HL-60 (cell line): ENCODE data around the gene ANKS3.

Experiments used
- DNase-seq, 2 experiments: peaks; one replicate each; pipeline ENCODE4 v3.0.0-alpha.2; 2010 to 2020; ENCODE audit warnings: low read depth in 1 of 2, low spot score in 1 of 2
- H3K27ac ChIP-seq: fragments of 250-450 bp; sonication (Bioruptor Pico); replicated peaks from 2 replicates; pipeline ENCODE4 v1.5.1; 2020; ENCODE audit warnings: mild to moderate bottlenecking, moderate library complexity
- H3K27me3 ChIP-seq: fragments of 250-450 bp; sonication (Bioruptor Pico); 2 replicates; pipeline ENCODE4 v1.5.1; 2021; ENCODE audit warnings: mild to moderate bottlenecking, moderate library complexity; ENCODE audit not compliant: insufficient read depth, poor library complexity, severe bottlenecking
- H3K4me3 ChIP-seq: replicated peaks from 2 replicates; pipeline ENCODE4 v1.5.1; 2011; ENCODE audit warnings: mild to moderate bottlenecking, control low read depth, low read length; ENCODE audit not compliant: insufficient read depth
- CTCF ChIP-seq: IDR thresholded peaks from one replicate; pipeline ENCODE4 v1.5.1; 2011; ENCODE audit warnings: low read length, control low read depth, inconsistent platforms; ENCODE audit not compliant: insufficient read depth
- GABPA ChIP-seq: IDR thresholded peaks from 2 replicates; pipeline ENCODE4 v1.6.1; 2012; ENCODE audit warnings: low read depth
- POLR2AphosphoS5 ChIP-seq: IDR thresholded peaks from 2 replicates; pipeline ENCODE4 v1.6.1; 2012; ENCODE audit warnings: low read depth
- REST ChIP-seq: IDR thresholded peaks from 2 replicates; pipeline ENCODE4 v1.6.1; 2012; ENCODE audit warnings: low read depth; ENCODE audit not compliant: insufficient replicate concordance
- SPI1 ChIP-seq: IDR thresholded peaks from 2 replicates; pipeline ENCODE4 v1.6.1; 2012; ENCODE audit warnings: low read depth, mild to moderate bottlenecking, borderline replicate concordance

The ANKS3 gene

DNA sequence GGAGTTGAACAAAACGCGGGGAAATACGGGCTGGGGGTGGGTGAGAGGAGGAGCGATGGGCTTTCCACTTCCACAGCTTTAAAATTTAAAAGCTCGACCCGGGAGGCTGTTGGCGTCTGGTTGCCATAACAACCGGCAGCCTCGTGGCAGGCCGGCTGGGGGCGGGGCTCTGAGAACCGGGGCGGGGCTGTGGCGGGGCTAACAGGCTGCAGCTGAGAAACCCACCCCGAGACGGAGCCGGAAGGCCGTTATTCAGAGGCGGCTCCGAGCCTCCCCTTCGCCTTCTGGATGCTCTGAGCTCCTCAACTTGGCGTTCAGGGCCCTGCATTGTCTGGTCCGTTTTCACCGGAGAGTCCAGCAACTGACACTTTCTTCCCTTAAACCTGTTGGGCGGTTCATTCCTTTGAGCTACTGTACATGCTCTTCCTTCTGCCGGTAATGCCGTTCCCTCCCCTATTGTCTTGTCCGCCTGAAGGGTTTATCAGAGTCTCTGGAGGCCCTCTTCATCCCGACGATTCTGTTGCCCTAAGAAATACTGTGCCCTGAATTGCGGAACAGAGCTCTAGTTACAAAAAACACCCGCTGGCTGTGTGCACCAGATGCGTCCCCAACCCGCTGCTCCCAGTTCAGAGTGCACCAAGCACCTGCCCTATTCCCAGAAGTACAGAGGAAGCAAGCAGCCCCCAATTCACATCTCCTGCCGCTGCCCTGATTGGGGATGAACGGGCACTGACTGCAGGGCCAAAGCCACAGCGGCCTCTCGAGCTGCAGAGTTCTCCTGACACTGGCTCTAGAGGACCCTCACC lies 862 bp upstream of the ANKS3 start:
- peak overlapping the region; percentile 98 for H3K4me3 ChIP-seq
- H3K27ac ChIP-seq = peak overlapping the region; percentile 75
- TF ChIP-seq SPI1 (peak; percentile 43; the same call in 1 of the 2 replicates), GABPA (no peak), POLR2AphosphoS5 (no peak), CTCF (no peak)
- DNase-seq = peak; percentile 54 to 82
- H3K27me3 ChIP-seq = no peaks in the 10 kb centered on the region

GRCh38 chr16:4733747-4734062 lies 366 bp downstream of the ANKS3 start:
- Histone ChIP-seq H3K27ac (peak overlapping the region; percentile 75), H3K27me3 (no peaks in the 10 kb centered on the region), H3K4me3 (peak overlapping the region; percentile 98)
- DNase-seq = no peak
- TF ChIP-seq CTCF (no peak), SPI1 (no peak), GABPA (no peak), REST (no peak), POLR2AphosphoS5 (no peak)

- DNase-seq = no peak
- H3K27ac ChIP-seq = peak overlapping the region; percentile 75; the same call in 1 of the 2 replicates
- TF ChIP-seq POLR2AphosphoS5 (no peak), GABPA (no peak), SPI1 (no peak), CTCF (no peak)
Measured at GRCh38 chr16:4733211-4733742, 794 bp downstream of the ANKS3 start.

GRCh38 chr16:4729876-4730275 lies 4.2 kb downstream of the ANKS3 start:
- Histone ChIP-seq H3K4me3 (no peak overlapping the region), H3K27me3 (no peaks in the 10 kb centered on the region), H3K27ac (no peak overlapping the region)
- no peak for TF ChIP-seq POLR2AphosphoS5
- TF ChIP-seq GABPA = no peak
- TF ChIP-seq REST = no peak
- no peak for TF ChIP-seq CTCF
- no peak for TF ChIP-seq SPI1
- no peak for DNase-seq

More at GRCh38 chr16:4733211-4733742, 794 bp downstream of the ANKS3 start:
- H3K4me3 ChIP-seq = peak overlapping the region; percentile 98
- no peaks in the 10 kb centered on the region for H3K27me3 ChIP-seq
